Measurements from ENCODE around the gene TAF7L.

TAF7L gene

DNA sequence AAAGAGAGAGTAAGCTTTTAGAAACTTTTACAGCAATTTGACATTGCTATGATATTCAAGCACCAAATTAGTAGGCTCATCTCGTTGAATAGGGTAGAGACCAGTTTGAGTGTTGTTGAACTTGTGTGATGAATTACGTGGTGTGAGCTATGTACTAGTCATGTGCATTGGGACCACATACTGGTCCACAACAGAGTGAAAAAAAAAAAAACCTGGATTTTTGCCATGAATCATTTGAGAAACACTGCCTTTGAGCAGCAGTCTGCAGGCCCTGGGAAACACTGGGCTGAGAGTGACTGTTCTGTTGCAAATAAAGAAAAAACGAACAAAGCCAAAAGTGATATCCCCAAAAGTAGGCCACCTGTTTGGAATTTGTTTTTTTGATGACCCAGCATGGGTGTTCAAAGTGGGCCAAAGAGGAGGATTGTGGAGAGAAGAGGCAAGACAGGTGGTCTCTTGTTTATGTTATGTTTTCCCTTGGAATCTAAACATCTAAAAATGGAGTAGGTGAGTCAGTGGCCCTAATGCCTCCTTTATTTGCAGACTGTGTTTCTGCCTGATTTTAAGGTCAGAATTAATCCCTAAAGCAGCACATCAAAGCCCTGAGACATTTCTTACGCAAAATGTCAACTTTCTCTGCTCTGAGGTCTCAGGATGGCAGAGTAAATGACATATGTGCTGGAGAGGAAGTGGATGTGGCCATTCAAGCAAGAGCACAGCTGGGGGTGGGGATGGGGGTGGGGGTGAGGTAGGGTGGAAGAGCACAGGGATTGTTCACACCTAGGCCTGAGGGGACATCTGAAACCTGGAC is 33.5 kb downstream of the TAF7L start:
- H3K4me1 Mint-ChIP-seq: no peaks in the 10 kb centered on the region
- no peaks in the 10 kb centered on the region for H3K9me3 Mint-ChIP-seq
- H3K4me3 Mint-ChIP-seq: no peak overlapping the region
- peaks cover 0 to 4% of the 10 kb centered on the region in 2 donors for H3K27me3 Mint-ChIP-seq
- H3K36me3 Mint-ChIP-seq: no peaks in the 10 kb centered on the region
- ATAC-seq (replicated peaks) (no peak), DNase-seq (no peak)
- H3K27ac Mint-ChIP-seq: no peak overlapping the region

DNA sequence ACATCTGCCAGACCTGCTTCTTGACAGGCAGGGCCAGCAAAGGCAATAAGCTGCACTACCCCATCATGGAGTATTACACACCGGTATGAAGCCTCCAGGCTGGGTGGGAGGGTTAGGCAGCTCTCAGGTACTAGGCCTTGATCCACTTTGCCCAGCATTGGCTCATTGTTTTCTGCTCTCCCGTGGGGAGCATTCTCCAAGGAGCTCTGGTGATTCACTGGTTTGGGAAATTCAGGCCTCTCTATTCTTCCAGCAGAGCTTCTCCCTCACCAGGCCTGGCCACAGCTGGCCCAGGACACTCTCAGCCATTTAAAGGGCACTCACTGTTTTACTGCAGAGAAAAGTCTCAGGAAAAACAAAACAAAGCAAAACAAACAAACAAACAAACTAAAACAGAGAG is 38.5 kb downstream of the TAF7L start:
- Mint-ChIP-seq H3K4me1 (no peaks in the 10 kb centered on the region), H3K27ac (no peak overlapping the region), H3K36me3 (no peaks in the 10 kb centered on the region), H3K9me3 (no peaks in the 10 kb centered on the region), H3K4me3 (no peak overlapping the region), H3K27me3 (no peaks in the 10 kb centered on the region)
- ATAC-seq (replicated peaks) (no peak), DNase-seq (no peak)

DNA sequence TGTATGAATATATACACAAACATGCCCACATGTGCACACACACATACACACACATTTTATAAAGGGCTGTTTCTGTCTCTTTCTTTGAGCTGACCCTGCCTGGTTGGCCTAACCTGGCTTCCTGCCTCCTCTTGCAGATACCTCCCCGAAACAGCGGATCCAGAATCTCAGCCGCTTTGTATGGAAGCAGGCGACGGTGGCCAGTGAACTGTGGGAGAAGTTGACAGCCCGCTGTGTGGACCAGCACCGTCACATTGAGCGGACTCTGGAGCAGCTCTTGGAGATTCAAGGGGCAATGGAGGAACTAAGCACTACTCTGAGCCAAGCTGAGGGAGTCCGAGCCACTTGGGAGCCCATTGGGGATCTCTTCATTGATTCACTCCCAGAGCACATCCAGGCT is 49.6 kb downstream of the TAF7L start:
- H3K36me3 Mint-ChIP-seq: no peaks in the 10 kb centered on the region
- no peak overlapping the region for H3K4me3 Mint-ChIP-seq
- H3K9me3 Mint-ChIP-seq: no peaks in the 10 kb centered on the region
- no peak overlapping the region for H3K27ac Mint-ChIP-seq
- DNase-seq (no peak), ATAC-seq (replicated peaks) (no peak)
- no peaks in the 10 kb centered on the region for H3K4me1 Mint-ChIP-seq
- peaks cover 0 to 5% of the 10 kb centered on the region in 2 donors for H3K27me3 Mint-ChIP-seq

DNA sequence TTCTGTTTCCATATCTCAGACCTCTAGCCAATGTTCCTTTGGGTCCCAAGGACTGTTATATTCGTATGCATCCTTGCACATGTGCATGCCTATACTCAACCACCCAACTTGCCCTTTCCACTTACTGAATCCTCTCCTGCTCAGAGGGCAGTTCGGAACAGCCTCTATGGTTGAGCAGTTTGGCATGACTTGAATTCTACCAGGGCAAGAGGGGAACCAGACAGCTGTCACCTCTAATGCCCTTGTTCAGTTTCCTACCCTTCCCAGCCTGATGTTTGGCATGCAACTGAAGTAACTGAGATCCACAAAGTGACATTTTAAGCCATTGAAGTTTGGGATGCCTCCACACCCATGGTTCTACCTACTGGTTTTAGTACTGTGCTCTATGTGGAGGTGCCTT is 54.1 kb downstream of the TAF7L start:
- ATAC-seq (replicated peaks): no peak
- no peaks in the 10 kb centered on the region for H3K36me3 Mint-ChIP-seq
- H3K4me3 Mint-ChIP-seq: no peak overlapping the region
- H3K4me1 Mint-ChIP-seq: no peaks in the 10 kb centered on the region
- no peaks in the 10 kb centered on the region for H3K9me3 Mint-ChIP-seq
- no peaks in the 10 kb centered on the region for H3K27me3 Mint-ChIP-seq
- no peak for DNase-seq
- H3K27ac Mint-ChIP-seq: no peak overlapping the region

DNA sequence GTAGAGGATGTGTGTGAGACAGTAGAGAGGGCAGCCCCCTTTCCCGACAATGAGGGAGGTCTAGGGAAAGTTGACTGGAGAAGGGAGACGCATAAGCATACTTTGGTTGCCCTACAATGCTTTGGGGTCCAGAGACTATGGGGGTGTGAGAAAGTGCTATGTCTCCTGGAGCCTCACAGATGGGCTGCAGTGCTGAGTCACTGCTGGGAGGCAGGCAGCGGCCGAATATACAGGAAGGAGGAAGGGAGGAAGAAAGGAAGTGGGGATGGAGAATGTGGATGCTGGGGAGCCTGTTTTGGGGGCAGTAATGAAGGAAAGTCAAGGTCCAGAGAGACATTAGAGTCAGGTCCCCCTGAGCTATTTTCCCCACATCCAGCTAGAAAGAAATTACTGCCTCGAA is 58.8 kb downstream of the TAF7L start:
- Mint-ChIP-seq H3K27ac (no peak overlapping the region), H3K9me3 (no peaks in the 10 kb centered on the region), H3K27me3 (no peaks in the 10 kb centered on the region), H3K4me1 (no peaks in the 10 kb centered on the region), H3K36me3 (no peaks in the 10 kb centered on the region), H3K4me3 (no peak overlapping the region)
- no peak for ATAC-seq (replicated peaks)
- DNase-seq: no peak

DNA sequence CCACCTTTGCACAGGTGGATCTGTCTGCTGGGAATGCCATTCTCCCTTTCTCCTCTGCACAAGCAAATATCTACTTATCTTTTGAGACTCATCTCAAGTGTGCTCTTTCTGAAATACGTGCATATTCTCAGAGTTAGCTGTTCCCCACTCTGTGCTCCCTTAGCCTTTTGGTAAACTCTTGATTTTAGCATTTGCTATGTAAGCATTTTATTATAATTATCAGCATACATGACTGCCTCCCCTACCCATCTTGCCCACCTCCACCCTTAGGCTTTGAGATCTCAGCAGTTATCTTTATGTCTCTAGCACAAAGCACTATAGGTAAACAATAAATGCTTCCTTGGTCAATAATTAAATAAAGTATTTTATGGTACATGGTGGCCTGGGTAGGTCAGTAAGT is 60.1 kb downstream of the TAF7L start:
- Mint-ChIP-seq H3K36me3 (no peaks in the 10 kb centered on the region), H3K9me3 (no peaks in the 10 kb centered on the region), H3K4me1 (no peaks in the 10 kb centered on the region), H3K4me3 (no peak overlapping the region), H3K27me3 (no peaks in the 10 kb centered on the region), H3K27ac (no peak overlapping the region)
- no peak for DNase-seq
- ATAC-seq (replicated peaks): no peak

DNA sequence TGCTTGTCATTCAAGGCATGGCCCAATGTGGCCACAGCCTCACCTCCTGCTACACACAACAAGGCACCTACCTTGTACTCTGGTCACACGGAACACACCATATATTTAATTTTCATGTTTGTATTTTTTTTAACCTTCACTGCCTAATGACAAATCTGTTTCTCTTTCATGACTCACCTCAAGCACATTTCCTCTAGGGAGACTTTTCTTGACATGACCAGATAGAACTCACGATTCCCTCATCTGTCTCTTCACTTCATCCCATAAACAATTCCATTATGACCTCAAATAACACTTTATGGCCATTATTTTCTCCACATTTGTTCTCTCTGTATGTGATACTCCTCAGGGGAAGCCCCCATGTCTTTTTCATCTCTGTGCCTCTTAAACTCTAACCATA is 60.5 kb downstream of the TAF7L start:
- DNase-seq (no peak), ATAC-seq (replicated peaks) (no peak)
- Mint-ChIP-seq H3K36me3 (no peaks in the 10 kb centered on the region), H3K4me1 (no peaks in the 10 kb centered on the region), H3K27me3 (no peaks in the 10 kb centered on the region), H3K4me3 (no peak overlapping the region), H3K9me3 (no peaks in the 10 kb centered on the region), H3K27ac (no peak overlapping the region)

DNA sequence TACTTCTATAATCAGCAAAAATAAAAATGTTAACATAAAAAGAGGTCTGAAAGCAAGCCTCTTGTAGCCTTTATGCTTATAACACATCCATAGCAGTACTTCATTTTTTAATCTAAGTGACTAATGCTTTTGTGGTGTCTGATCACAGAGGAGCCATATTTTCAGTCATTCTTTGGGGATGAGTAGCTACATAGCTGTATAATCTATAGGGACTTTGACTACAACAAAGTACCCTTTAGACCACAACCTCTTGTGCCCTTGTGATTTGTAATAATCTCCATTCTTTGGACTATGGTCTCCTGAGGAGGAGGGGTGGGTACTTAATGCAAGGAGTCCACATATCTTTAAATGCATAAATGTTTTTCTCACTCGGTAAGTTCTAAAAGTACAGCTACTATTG is 62.0 kb downstream of the TAF7L start:
- DNase-seq (no peak), ATAC-seq (replicated peaks) (no peak)
- Mint-ChIP-seq H3K27me3 (no peaks in the 10 kb centered on the region), H3K27ac (no peak overlapping the region), H3K36me3 (no peaks in the 10 kb centered on the region), H3K4me1 (no peaks in the 10 kb centered on the region), H3K9me3 (no peaks in the 10 kb centered on the region), H3K4me3 (no peak overlapping the region)

DNA sequence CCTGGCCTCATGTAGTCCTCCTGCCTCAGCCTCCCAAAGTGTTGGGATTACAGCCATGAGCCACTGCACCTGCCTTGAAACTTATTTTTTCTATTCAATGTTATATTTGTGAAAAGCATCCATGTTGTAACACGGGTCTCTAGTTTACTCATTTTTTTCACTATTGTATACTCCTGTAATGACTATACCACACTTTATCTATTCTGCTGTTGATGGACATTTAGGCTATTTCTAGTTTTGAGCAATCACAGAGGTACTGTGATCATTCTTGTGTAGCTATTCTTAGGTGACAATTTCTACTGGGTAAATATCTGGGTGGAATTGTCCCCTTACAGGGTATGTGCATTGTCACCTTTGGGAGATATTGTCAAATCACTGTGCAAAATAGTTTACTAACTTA is 67.9 kb downstream of the TAF7L start:
- Mint-ChIP-seq H3K36me3 (no peaks in the 10 kb centered on the region), H3K4me3 (no peak overlapping the region), H3K27me3 (peaks cover 0 to 4% of the 10 kb centered on the region in 2 donors), H3K4me1 (peaks cover 0 to 1% of the 10 kb centered on the region in 2 donors), H3K27ac (no peak overlapping the region), H3K9me3 (no peaks in the 10 kb centered on the region)
- ATAC-seq (replicated peaks): peak in 1 of 2 donors; percentile 25
- DNase-seq: no peak

DNA sequence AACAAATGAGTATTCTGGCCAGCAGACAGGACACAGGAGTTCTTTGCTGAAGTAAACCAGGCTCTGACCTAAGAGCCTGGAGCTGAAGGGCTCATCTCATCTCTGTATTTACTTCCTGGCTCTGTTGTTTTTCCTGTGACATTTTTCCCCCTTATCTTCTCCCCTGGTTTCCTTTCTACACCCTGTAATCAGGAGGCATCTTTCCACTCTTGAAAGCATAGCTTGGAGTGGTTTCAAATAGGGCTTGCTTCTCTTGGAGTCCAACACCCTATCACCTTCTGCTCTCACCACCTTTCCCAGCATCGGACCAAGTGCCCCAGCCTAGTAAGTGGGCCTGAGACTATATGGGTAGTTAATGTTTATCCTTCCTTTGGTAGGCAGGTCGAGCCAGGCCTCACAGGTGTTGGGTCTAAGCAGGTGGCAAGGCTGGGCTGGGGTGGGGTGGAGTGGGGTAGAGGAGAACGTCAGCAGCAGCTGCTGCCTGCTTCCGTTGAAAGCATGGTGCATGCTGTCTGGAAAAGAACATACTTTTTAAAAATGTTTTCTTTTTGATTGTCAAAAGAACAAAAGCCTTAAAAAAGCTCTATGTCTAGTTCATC is 70.4 kb downstream of the TAF7L start:
- H3K36me3 Mint-ChIP-seq: no peaks in the 10 kb centered on the region
- no peak for ATAC-seq (replicated peaks)
- H3K27me3 Mint-ChIP-seq: peaks cover 0 to 4% of the 10 kb centered on the region in 2 donors
- no peaks in the 10 kb centered on the region for H3K9me3 Mint-ChIP-seq
- no peak for DNase-seq
- peaks cover 0 to 1% of the 10 kb centered on the region in 2 donors for H3K4me1 Mint-ChIP-seq
- no peak overlapping the region for H3K4me3 Mint-ChIP-seq
- no peak overlapping the region for H3K27ac Mint-ChIP-seq

DNA sequence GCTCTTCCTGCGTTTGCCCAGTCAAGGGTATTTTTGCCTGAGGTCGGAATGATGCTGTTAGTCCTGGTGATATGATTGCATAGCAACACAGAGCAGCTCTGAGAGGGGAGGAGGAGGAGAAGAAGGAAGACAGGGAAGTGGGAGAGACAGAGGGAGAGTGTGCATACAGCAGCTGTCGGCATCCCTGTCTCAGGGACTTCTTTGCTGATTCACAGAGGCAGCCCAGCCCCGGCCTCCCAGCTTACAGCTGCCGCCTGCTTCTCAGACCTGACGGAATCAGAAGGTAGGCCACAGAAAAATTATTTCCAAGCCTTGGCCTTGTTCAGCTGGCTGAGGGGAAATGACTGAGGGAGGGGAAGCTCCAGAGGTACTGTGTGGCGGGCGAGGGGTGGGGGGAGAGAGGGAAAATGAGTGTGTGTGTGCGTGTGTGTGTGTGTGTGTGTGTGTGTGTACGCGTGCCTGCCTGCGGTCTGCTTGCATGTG is 71.2 kb downstream of the TAF7L start:
- no peak overlapping the region for H3K4me3 Mint-ChIP-seq
- peaks cover 0 to 3% of the 10 kb centered on the region in 2 donors for H3K4me1 Mint-ChIP-seq
- DNase-seq: no peak
- ATAC-seq (replicated peaks): peak in 1 of 2 donors; percentile 46
- H3K9me3 Mint-ChIP-seq: no peaks in the 10 kb centered on the region
- no peak overlapping the region for H3K27ac Mint-ChIP-seq
- H3K27me3 Mint-ChIP-seq: peaks cover 0 to 4% of the 10 kb centered on the region in 2 donors
- no peaks in the 10 kb centered on the region for H3K36me3 Mint-ChIP-seq

DNA sequence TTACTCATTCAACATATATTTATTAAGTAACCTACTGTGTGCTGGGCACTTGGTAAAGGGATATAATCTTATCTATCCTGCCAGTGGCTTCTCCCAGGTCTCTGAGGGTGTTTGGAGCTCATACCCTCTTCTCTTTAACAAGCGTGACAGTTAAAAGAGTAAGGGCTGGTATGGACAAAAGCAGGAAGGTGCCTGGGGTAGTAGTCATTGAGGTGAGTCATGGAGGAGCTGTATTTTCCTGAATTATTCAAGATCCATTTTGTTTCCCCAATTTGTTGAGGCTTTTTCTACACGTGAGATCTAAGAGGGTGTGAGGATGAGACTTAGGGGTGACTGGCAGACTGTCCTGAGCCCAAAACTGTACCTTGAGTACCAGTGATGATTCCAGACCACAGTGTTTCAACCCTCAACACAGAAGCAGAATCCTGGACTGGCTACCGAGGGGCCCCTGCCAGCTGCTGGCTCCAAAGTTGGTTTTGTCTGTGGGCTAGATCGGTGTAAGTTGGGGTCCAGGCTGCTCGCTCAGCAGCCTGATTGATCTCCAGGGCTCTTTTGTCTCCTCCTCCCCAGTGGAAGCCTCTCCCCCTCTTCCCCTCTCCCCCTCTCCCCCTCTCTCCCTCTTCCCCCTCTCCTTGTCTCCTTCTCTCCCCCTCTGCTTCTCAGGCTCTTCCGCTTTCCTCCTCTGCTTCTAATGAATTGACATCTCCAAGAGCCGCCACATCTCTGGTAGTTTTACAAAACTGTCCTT is 71.8 kb downstream of the TAF7L start, which contains the start of gene DRP2:
Gene DRP2 (plus strand): TSS at position 671 of the 748 bp plus-strand sequence. CDS start 11,862 bp downstream, outside the sequence.
- H3K9me3 Mint-ChIP-seq: no peaks in the 10 kb centered on the region
- H3K36me3 Mint-ChIP-seq: no peaks in the 10 kb centered on the region
- no peak for ATAC-seq (replicated peaks)
- H3K4me3 Mint-ChIP-seq: no peak within 1 kb of the TSS
- DNase-seq: no peak
- H3K27me3 Mint-ChIP-seq: peaks cover 0 to 4% of the 10 kb centered on the region in 2 donors
- H3K27ac Mint-ChIP-seq: no peak within 1 kb of the TSS
- H3K4me1 Mint-ChIP-seq: peaks cover 0 to 3% of the 10 kb centered on the region in 2 donors
